Lung (tissue), 12 donors: ENCODE data around the gene TC2N. TPM values are rescaled to one million over a fixed set of nuclear protein-coding genes. Genes with fewer than 3 reads are reported as not detected.
A peak's percentile ranks its signal among the peaks of the same experiment; 100 is the strongest.

Experiments
- ATAC-seq: fragments of 200-7000 bp; cut with Tn5 transposase; one replicate; pipeline ENCODE4 v1.9.1; 2020; ENCODE audit warnings: moderate number of reproducible peaks; ENCODE audit not compliant: insufficient read depth, low FRiP score
- DNase-seq, 3 donors: peaks; one replicate each; pipeline ENCODE4 v3.0.0-alpha.2; 2013 to 2017
- H3K27ac ChIP-seq, 2 donors: one replicate each; pipeline ENCODE4 v1.5.1; 2013; ENCODE audit warnings: mild to moderate bottlenecking in 2 of 2, moderate library complexity in 2 of 2, control low read depth in 1 of 2, inconsistent platforms in 1 of 2, low read depth in 1 of 2, low read length in 1 of 2
- H3K27me3 ChIP-seq, 3 donors: one replicate each; pipeline ENCODE4 v1.5.1; 2013; ENCODE audit warnings: low read length in 2 of 3; ENCODE audit not compliant: control insufficient read depth in 3 of 3, insufficient read depth in 3 of 3
- H3K36me3 ChIP-seq, 4 donors: one replicate each; pipeline ENCODE4 v1.5.1; 2013; ENCODE audit warnings: low read length in 4 of 4, mild to moderate bottlenecking in 1 of 4, moderate library complexity in 1 of 4; ENCODE audit not compliant: control insufficient read depth in 4 of 4, insufficient read depth in 4 of 4
- H3K4me1 ChIP-seq, 5 donors: one replicate each; pipeline ENCODE4 v1.5.1; 2013; ENCODE audit warnings: low read length in 5 of 5, mild to moderate bottlenecking in 2 of 5, moderate library complexity in 1 of 5; ENCODE audit not compliant: control insufficient read depth in 5 of 5, insufficient read depth in 5 of 5
- H3K4me3 ChIP-seq: one replicate; pipeline ENCODE4 v1.5.1; 2013; ENCODE audit warnings: mild to moderate bottlenecking, control low read depth, moderate library complexity
- H3K9ac ChIP-seq, 2 donors: one replicate each; pipeline ENCODE4 v1.5.1; 2013; ENCODE audit warnings: low read length in 2 of 2, control low read depth in 1 of 2; ENCODE audit not compliant: insufficient read depth in 1 of 2
- H3K9me3 ChIP-seq, 4 donors: one replicate each; pipeline ENCODE4 v1.5.1; 2013; ENCODE audit warnings: low read length in 3 of 4, mild to moderate bottlenecking in 1 of 4, moderate library complexity in 1 of 4; ENCODE audit not compliant: control insufficient read depth in 4 of 4, insufficient read depth in 3 of 4
- CTCF ChIP-seq: IDR thresholded peaks from 2 replicates; pipeline ENCODE4 v1.5.1; 2012; ENCODE audit warnings: mild to moderate bottlenecking; ENCODE audit errors: control extremely low read depth, extremely low read depth
- WGBS, 2 donors: extraction: QIAGEN DNeasy Blood & Tissue Kit; methylation state at CpG; one replicate each; pipeline ENCODE4 v1.1.7; 2013; 5-methylcytosine and 5-hydroxymethylcytosine counted together
- polyA plus RNA-seq, 2 donors: library from polyadenylated mRNA; stranded (reverse); fragments of 200-250 nt; gene quantifications; one replicate each; pipeline ENCODE4 v1.2.1, GENCODE V29; 2013
- total RNA-seq, 2 donors: library from RNA; depleted of rRNA in 1 of 2; stranded (reverse); fragments of >200 nt in 1 of 2; gene quantifications; one replicate each; pipeline ENCODE4 v1.2.1, GENCODE V29; 2014 to 2021
- donor health status: control.
- donor health status: control.
- donor health status: Bipolar disorder and iron deficiency.
- donor health status: healthy.
- donor health status: DM: yes; HTN: yes; CAD: no.

TC2N gene
- total and polyA plus RNA-seq, 4 donors, result 20.4 to 128 (median 43.9) TPM

- Histone ChIP-seq H3K9me3 (no peaks in the 10 kb centered on the region), H3K4me1 (no peaks in the 10 kb centered on the region), H3K27me3 (no peaks in the 10 kb centered on the region), H3K4me3 (no peak overlapping the region), H3K27ac (no peak overlapping the region), H3K9ac (no peak overlapping the region), H3K36me3 (no peaks in the 10 kb centered on the region)
- WGBS, 2 donors, result 70 to 85% methylated on average over 2 of the region's 2 CpGs
- DNase-seq (peak in 1 of 3 donors; percentile 34), ATAC-seq (no peak)
- no peak for TF ChIP-seq CTCF
Measured at GRCh38 chr14:91731018-91731417, 136.3 kb downstream of the TC2N start.

DNA sequence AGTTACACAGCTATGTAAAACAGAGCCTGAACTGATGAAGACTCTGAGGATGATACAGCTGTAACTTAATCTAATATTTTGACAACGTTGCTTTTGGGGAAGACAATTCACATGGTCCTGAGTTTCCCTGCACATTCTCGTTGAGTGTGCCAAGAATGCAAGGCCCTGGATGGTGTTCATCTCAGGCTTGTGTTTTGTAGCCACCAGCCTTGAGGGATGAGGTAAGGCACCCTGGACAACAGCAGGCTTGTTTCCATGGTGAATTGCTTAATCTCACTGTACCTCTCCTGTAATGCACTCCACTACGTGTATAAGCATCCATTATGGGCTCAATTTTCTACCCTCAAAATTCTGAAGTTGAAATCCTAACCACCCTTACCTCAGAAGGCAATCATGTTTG, 137.6 kb downstream of the TC2N start:
- H3K9ac ChIP-seq, result no peak overlapping the region
- H3K36me3 ChIP-seq, result no peaks in the 10 kb centered on the region
- no peaks in the 10 kb centered on the region for H3K4me1 ChIP-seq
- H3K27ac ChIP-seq, result no peak overlapping the region
- TF ChIP-seq CTCF, result no peak
- ATAC-seq, result no peak
- no peak overlapping the region for H3K4me3 ChIP-seq
- 76 to 81% methylated on average over 3 of the region's 3 CpGs for WGBS, 2 donors
- H3K27me3 ChIP-seq, result no peaks in the 10 kb centered on the region
- no peaks in the 10 kb centered on the region for H3K9me3 ChIP-seq
- no peak for DNase-seq

Other genes with a start within 250 kb of the TC2N start
- gene CATSPERB, start 135.4 kb downstream of the TC2N start, total RNA-seq, result 1 to 10 TPM; 7.4 to 9.0 TPM
- 1 to 10 TPM in 1 of 2 donors, under 1 TPM in 1; 0.57 to 1.3 TPM for gene CATSPERB, start 135.4 kb downstream of the TC2N start, polyA plus RNA-seq
- 10 to 100 TPM; 79.4 to 83.0 TPM for gene FBLN5, start 80.2 kb upstream of the TC2N start, total RNA-seq
- gene FBLN5, start 80.2 kb upstream of the TC2N start, polyA plus RNA-seq, result 10 to 100 TPM; 43.1 to 64.7 TPM
- 10 to 100 TPM; 47.9 to 56.4 TPM for gene TRIP11, start 172.5 kb upstream of the TC2N start, total RNA-seq
- gene TRIP11, start 172.5 kb upstream of the TC2N start, polyA plus RNA-seq, result 1 to 10 TPM; 4.0 to 6.6 TPM
- gene ATXN3, start 239.0 kb upstream of the TC2N start, total RNA-seq, result 10 to 100 TPM; 25.6 to 68.1 TPM
- gene ATXN3, start 239.0 kb upstream of the TC2N start, polyA plus RNA-seq, result 10 to 100 TPM; 13.7 to 16.9 TPM